HG03025 (cell line): Measurements from ENCODE around the gene TMEM200B.
"Not testable (repeated sequence)": the region's sequence is repeated elsewhere in the genome, so short reads cannot be mapped to it uniquely, and the experiment has no call there.

Source experiments
- ATAC-seq: cut with Tn5 transposase; IDR thresholded peaks from one replicate; pipeline ENCODE4 v1.9.1; 2021; ENCODE audit warnings: mild to moderate bottlenecking, moderate library complexity; ENCODE audit not compliant: unreplicated experiment, low FRiP score

The TMEM200B gene

GRCh38 chr1:29113413-29114117, 10.1 kb downstream of the TMEM200B start:
- ATAC-seq = no peak

DNA sequence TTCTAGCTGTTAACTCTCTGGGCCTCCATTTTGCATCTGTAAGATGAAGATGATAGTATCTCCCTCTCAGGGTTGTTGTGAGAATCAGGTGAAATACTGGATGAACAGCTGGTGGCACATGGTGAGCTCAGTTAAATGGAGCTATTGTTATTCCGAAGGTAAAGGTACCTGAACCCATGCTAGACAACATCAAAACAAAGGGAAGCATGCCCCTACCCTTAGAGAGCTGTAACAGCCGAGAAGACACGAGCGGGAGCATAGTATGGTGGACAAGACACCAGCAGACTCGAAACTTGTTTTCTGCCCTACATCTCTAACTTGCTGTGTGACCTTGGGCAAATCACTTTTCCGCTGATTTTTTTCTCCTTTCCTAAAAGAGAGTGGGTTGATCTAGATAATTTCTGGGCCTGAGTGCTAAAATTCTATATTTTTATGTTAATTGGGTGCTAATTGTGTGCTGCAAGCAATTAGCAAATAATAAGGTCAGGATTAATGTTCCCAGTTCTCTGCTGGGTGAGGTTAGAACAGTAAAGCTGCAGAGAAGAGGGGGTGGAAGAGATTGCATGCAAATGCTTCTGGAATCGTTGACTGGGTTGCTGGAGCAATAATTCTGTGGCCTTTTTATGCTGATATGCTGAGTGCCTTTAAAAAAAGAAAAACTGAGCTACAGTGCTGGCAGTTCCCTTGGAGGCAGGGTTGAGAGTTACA, 10.8 kb downstream of the TMEM200B start:
- no peak for ATAC-seq

GRCh38 chr1:29108041-29108440, 15.7 kb downstream of the TMEM200B start:
- ATAC-seq = not testable (repeated sequence)

DNA sequence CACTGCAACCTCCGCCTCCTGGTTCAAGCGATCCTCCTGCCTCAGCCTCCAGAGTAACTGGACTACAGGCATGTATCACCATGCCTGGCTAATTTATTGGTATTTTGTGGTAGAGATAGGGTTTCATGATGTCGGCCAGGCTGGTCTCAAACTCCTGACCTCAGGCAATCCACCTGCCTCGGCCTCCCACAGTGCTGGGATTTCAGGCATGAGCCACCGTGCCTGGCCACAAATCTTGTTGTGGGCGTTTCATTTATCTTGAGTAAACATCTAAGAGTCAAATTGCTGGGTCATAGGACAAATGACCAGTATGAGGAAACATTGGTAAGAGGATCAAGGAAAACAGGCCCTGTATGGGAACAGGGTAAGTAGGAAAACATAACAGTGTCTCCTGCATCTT, 17.9 kb downstream of the TMEM200B start:
- ATAC-seq = no peak

DNA sequence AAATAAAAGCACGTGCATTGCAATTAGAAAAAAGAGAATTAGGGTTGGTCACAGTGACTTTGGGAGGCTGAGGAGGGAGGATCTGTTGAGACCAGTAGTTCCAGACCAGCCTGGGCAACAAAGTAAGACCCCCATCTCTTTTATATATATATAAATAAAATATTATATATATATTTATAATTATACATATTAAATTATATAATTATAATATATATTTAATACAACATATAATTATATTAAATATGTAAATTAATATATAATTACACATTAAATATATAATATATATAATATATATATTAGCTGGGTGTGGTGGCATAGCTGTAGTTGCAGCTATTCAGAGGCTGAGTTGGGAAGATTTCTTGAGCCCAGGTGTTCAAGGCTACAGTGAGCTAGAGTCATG, 23.2 kb downstream of the TMEM200B start:
- no peak for ATAC-seq

- ATAC-seq = no peak
Observed at GRCh38 chr1:29099286-29099685, 24.4 kb downstream of the TMEM200B start.

DNA sequence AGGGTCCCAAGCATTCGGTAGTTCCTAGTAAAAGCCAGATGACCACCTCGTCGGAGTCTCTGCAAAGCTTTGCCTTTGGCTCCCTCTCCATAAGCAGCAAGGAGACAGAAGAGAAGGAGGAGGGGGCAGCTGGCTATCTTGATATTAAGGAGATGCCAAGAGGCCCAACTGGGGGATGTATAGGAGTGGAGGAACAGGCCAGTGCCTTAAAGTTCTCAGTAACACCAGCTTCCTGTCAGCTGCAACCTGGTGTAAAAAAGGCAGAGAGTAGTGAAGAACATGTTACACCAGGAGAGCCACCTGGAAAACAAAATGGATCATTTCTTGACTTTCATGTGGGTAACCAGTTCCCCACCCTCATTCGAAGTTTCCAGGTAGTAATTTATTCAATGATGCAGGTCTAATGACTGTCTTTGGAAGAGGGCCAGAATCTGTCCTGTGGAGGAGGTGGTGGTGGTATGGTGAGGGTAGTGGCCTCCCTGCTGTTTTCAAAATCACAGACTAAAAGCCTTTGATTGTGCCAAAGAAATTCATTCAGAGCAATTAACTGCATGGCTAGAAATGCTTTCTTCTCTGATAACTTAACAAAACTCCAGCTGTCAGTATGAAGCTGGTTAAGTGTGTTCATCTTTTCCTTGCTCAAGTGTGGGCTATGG, 27.3 kb downstream of the TMEM200B start:
- no peak for ATAC-seq

DNA sequence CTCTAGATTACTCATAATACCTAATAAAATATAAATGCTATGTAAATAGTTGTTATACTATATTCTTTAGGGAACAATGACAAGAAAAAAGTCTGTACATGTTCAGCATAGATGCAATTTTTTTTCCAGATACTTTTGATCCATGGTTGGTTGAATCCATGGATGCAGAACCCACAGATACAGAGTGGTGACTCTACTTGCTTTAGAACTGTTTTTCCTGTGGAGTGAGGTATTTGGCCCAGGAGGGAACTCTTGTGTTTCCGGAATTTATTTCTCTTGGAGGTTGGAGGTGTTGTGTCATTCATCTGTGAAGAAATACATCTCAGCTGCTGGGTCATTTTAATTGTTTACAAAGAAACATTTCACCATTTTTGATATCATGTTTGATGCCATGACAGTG, 28.7 kb downstream of the TMEM200B start:
- ATAC-seq = no peak

DNA sequence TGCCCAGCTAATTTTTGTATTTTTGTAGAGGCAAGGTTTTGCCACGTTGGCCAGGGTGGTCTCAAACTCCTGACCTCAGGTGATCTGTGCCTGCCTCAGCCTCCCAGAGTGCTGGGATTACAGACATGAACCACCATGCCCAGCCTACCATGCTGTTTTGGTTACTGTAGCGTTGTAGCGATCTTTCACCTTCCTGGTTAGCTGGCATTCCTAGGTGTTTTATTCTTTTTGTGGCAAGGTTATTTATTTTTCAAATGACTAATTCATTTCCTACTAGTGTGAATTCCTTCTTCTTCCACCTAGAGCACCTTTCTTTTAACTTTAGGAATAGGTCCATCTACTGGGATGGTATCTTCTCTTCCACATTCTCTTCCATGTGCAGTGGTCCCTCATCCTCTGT, 29.3 kb downstream of the TMEM200B start:
- ATAC-seq = no peak

- ATAC-seq = not testable (repeated sequence)
Observed at GRCh38 chr1:29092704-29093103, 31.0 kb downstream of the TMEM200B start.

GRCh38 chr1:29090937-29091618, 32.6 kb downstream of the TMEM200B start:
- no peak for ATAC-seq

DNA sequence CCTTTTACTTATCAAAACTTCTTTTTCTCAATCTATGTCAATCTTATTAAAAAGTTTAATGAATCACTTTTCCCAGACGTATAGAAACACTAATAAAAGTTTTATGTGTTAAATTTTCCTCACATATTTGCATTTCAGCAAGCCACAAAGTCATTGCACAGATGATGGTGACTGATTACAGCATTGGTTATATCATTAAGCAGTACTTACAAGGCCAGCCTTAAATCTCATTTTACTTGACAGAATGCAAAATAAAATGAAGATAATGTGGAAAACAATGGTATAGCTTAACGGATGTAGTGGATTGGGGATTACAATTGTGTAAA, 39.5 kb downstream of the TMEM200B start:
- ATAC-seq = no peak

DNA sequence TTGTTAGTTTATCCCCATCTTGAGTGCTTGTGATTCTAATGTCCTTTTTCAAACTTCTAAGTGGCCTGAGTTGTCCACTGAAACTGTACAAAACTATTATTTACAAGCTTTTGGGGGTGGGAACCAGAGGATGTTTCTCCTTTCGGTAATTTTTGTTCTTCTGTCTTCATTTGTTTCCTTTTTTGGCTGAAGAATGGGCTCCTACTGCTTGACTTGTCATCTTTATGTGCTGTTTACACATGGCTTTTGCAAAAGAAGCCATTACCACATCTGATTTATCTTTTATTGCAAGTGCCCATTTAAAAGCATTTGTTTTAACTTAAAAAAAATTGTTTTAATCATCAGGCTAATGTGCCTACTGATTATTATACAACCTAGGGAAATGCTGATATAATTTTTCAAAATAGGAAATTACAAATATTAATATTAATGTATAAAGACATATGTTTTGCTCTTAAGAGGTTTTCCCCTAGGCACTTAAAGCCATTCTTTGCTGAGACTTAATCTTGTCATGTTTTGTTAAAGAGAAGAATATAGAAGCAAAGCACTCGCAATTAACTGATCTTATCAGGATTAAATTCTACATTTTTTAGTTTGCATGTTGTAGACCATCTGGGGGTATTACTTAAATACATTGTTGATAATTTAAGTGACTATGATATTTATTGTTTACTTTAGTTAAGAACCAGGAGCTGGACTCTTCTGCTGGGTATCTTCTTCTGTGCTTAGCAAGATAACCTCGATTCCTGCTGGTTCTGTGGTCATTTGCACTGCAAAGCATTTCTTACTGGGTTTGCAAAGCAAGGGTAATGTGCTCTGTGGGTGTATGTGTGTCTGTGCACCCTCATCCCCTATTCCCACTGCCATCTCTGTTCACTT, 40.1 kb downstream of the TMEM200B start:
- no peak for ATAC-seq

DNA sequence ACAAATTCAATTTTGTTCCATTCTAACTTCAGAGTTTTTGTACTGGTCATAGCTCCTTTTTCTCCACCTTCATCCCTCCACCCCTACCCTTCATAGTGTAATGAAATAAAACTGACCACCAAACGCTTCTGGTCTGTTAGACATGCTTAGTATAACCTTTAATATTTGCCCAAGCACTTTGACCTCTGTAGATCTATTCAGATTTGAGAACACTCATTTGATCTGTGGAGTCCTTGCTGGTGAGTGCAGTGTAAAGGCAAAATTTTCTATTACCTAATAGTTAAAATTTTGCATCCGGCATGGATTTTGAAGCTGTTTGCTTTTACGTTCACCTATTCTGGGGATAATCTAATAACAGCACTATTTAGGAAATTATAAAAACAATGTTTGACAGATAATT, 41.2 kb downstream of the TMEM200B start:
- no peak for ATAC-seq

DNA sequence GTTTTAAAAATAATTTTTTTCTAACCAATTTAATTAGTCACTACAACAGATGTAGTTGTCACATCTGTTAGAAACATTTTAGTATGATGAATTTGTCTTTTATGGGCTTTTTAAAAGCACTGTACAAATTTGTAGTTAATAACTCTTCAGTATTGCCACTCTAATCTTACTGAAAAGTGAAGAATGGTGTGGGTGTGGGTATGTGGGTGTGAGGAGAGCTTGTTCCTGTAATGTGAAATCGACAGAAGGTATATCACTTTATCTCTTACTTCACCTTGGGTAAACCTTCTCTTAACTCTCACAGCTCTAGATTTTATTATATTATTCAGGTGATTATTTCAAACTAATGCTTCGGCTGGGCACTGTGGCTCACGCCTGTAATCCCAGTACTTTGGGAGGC, 42.5 kb downstream of the TMEM200B start:
- no peak for ATAC-seq

- not testable (repeated sequence) for ATAC-seq
Observed at GRCh38 chr1:29079916-29080629, 43.6 kb downstream of the TMEM200B start.

DNA sequence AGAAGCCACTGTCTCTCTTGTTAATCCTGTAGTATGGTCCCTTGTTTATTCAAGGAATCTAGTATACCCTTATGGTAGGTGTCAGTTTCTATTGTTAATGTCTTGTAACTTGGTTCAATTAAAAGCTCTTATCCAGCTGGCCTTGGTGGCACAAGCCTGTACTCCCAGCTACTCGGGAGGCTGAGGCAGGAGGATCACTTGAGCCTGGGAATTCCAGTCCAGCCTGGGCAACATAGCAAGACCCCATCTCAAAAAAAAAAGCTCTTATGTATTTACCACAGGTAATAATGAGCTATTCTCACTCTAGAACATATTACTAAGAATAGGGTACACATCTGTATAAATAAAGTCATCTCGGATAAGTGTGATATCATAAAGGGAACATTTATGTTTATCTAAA, 46.5 kb downstream of the TMEM200B start:
- no peak for ATAC-seq
